ENCODE data around the gene NCAM1. TPM values are rescaled to one million over a fixed set of nuclear protein-coding genes. Genes with fewer than 3 reads are reported as not detected.
A peak's percentile ranks its signal among the peaks of the same experiment; 100 is the strongest.

NCAM1 gene
- total RNA-seq, 2 experiments from 2014 or later = 0.48 to 0.78 TPM

GRCh38 chr11:112958670-112959069, 2.5 kb upstream of the NCAM1 start:
- Mint-ChIP-seq H3K9me3 (no peaks in the 10 kb centered on the region), H3K4me3 (no peak overlapping the region), H3K4me1 (peaks cover 13% of the 10 kb centered on the region), H3K27me3 (peaks cover 53% of the 10 kb centered on the region), H3K27ac (no peak overlapping the region), H3K36me3 (ENCODE audit: low read depth) (peaks cover 6% of the 10 kb centered on the region)
- ChIA-PET POLR2A (no interaction called here), CTCF (no interaction called here)
- no peak for DNase-seq

GRCh38 chr11:112961751-112962578, 745 bp downstream of the NCAM1 start:
- Mint-ChIP-seq H3K27me3 (peaks cover 68% of the 10 kb centered on the region), H3K9me3 (no peaks in the 10 kb centered on the region), H3K4me3 (peak overlapping the region; percentile 63), H3K27ac (no peak overlapping the region), H3K36me3 (ENCODE audit: low read depth) (peaks cover 6% of the 10 kb centered on the region), H3K4me1 (peaks cover 13% of the 10 kb centered on the region)
- POLR2A ChIA-PET = no interaction called here
- CTCF ChIA-PET = no interaction called here
- DNase-seq = no peak

GRCh38 chr11:112962579-112963367, 1.6 kb downstream of the NCAM1 start:
- Mint-ChIP-seq H3K9me3 (no peaks in the 10 kb centered on the region), H3K4me1 (peaks cover 13% of the 10 kb centered on the region), H3K4me3 (peak overlapping the region; percentile 63), H3K27ac (no peak overlapping the region), H3K36me3 (ENCODE audit: low read depth) (peaks cover 6% of the 10 kb centered on the region), H3K27me3 (peaks cover 70% of the 10 kb centered on the region)
- no peak for DNase-seq
- CTCF ChIA-PET = no interaction called here
- POLR2A ChIA-PET = no interaction called here

GRCh38 chr11:112963368-112963955, 2.2 kb downstream of the NCAM1 start:
- Mint-ChIP-seq H3K4me1 (peaks cover 13% of the 10 kb centered on the region), H3K27me3 (peaks cover 65% of the 10 kb centered on the region), H3K27ac (no peak overlapping the region), H3K4me3 (no peak overlapping the region), H3K36me3 (ENCODE audit: low read depth) (peaks cover 6% of the 10 kb centered on the region), H3K9me3 (no peaks in the 10 kb centered on the region)
- DNase-seq = no peak
- POLR2A ChIA-PET = no interaction called here
- CTCF ChIA-PET = no interaction called here

GRCh38 chr11:112965656-112966055, 4.4 kb downstream of the NCAM1 start:
- H3K4me1 Mint-ChIP-seq = peaks cover 13% of the 10 kb centered on the region
- no peak overlapping the region for H3K4me3 Mint-ChIP-seq
- peaks cover 56% of the 10 kb centered on the region for H3K27me3 Mint-ChIP-seq
- no peaks in the 10 kb centered on the region for H3K9me3 Mint-ChIP-seq
- ChIA-PET POLR2A (no interaction called here), CTCF (interaction anchor here (0.6 kb wide), 1 partner anchor 686 kb away, joined by 3 read pairs; no protein-coding TSS in a partner anchor)
- H3K27ac Mint-ChIP-seq = no peak overlapping the region
- H3K36me3 Mint-ChIP-seq (ENCODE audit: low read depth) = peaks cover 6% of the 10 kb centered on the region
- DNase-seq = no peak

GRCh38 chr11:112966561-112966960, 5.3 kb downstream of the NCAM1 start:
- no peak overlapping the region for H3K27ac Mint-ChIP-seq
- DNase-seq = no peak
- H3K36me3 Mint-ChIP-seq (ENCODE audit: low read depth) = peaks cover 6% of the 10 kb centered on the region
- peaks cover 47% of the 10 kb centered on the region for H3K27me3 Mint-ChIP-seq
- H3K4me3 Mint-ChIP-seq = no peak overlapping the region
- H3K9me3 Mint-ChIP-seq = no peaks in the 10 kb centered on the region
- POLR2A ChIA-PET = no interaction called here
- CTCF ChIA-PET = no interaction called here
- peaks cover 8% of the 10 kb centered on the region for H3K4me1 Mint-ChIP-seq

- CTCF ChIA-PET = no interaction called here
- Mint-ChIP-seq H3K4me3 (no peak overlapping the region), H3K36me3 (ENCODE audit: low read depth) (peaks cover 5% of the 10 kb centered on the region), H3K27ac (no peak overlapping the region), H3K4me1 (peaks cover 6% of the 10 kb centered on the region), H3K9me3 (no peaks in the 10 kb centered on the region), H3K27me3 (peaks cover 44% of the 10 kb centered on the region)
- POLR2A ChIA-PET = no interaction called here
- DNase-seq = no peak
Measured at GRCh38 chr11:112967082-112967481, 5.9 kb downstream of the NCAM1 start.

- ChIA-PET POLR2A (no interaction called here), CTCF (no interaction called here)
- H3K27me3 Mint-ChIP-seq = peaks cover 33% of the 10 kb centered on the region
- no peaks in the 10 kb centered on the region for H3K9me3 Mint-ChIP-seq
- no peaks in the 10 kb centered on the region for H3K36me3 Mint-ChIP-seq (ENCODE audit: low read depth)
- no peaks in the 10 kb centered on the region for H3K4me1 Mint-ChIP-seq
- DNase-seq = no peak
- no peak overlapping the region for H3K27ac Mint-ChIP-seq
- H3K4me3 Mint-ChIP-seq = no peak overlapping the region
Measured at GRCh38 chr11:112968941-112969713, 7.9 kb downstream of the NCAM1 start.

- no peak overlapping the region for H3K27ac Mint-ChIP-seq
- H3K36me3 Mint-ChIP-seq (ENCODE audit: low read depth) = no peaks in the 10 kb centered on the region
- H3K9me3 Mint-ChIP-seq = no peaks in the 10 kb centered on the region
- H3K27me3 Mint-ChIP-seq = peaks cover 24% of the 10 kb centered on the region
- H3K4me1 Mint-ChIP-seq = no peaks in the 10 kb centered on the region
- ChIA-PET CTCF (no interaction called here), POLR2A (no interaction called here)
- no peak for DNase-seq
- no peak overlapping the region for H3K4me3 Mint-ChIP-seq
Measured at GRCh38 chr11:112971195-112971594, 10.0 kb downstream of the NCAM1 start.

- Mint-ChIP-seq H3K27me3 (peaks cover 25% of the 10 kb centered on the region), H3K27ac (no peak overlapping the region), H3K4me3 (no peak overlapping the region), H3K9me3 (no peaks in the 10 kb centered on the region), H3K36me3 (ENCODE audit: low read depth) (no peaks in the 10 kb centered on the region), H3K4me1 (no peaks in the 10 kb centered on the region)
- POLR2A ChIA-PET = no interaction called here
- CTCF ChIA-PET = no interaction called here
- no peak for DNase-seq
Measured at GRCh38 chr11:112971827-112972226, 10.6 kb downstream of the NCAM1 start.

GRCh38 chr11:112972399-112973145, 11.4 kb downstream of the NCAM1 start:
- ChIA-PET CTCF (no interaction called here), POLR2A (no interaction called here)
- Mint-ChIP-seq H3K27me3 (peaks cover 18% of the 10 kb centered on the region), H3K27ac (no peak overlapping the region), H3K9me3 (no peaks in the 10 kb centered on the region), H3K4me3 (no peak overlapping the region), H3K36me3 (ENCODE audit: low read depth) (no peaks in the 10 kb centered on the region), H3K4me1 (no peaks in the 10 kb centered on the region)
- DNase-seq = no peak

GRCh38 chr11:112975051-112975450, 13.8 kb downstream of the NCAM1 start:
- no peaks in the 10 kb centered on the region for H3K9me3 Mint-ChIP-seq
- no peak overlapping the region for H3K27ac Mint-ChIP-seq
- no peaks in the 10 kb centered on the region for H3K4me1 Mint-ChIP-seq
- no peak for DNase-seq
- H3K36me3 Mint-ChIP-seq (ENCODE audit: low read depth) = no peaks in the 10 kb centered on the region
- H3K4me3 Mint-ChIP-seq = no peak overlapping the region
- ChIA-PET CTCF (no interaction called here), POLR2A (no interaction called here)
- H3K27me3 Mint-ChIP-seq = peaks cover 7% of the 10 kb centered on the region
